C4-2B (cell line): ENCODE measurements around the gene STK11IP.

Source experiments
- H3K27ac ChIP-seq: fragments of 450-650 bp; 2 replicates; pipeline ENCODE4 v1.5.1; 2017
- CTCF ChIP-seq: fragments of 450-650 bp; conservative IDR thresholded peaks from 2 replicates; pipeline ENCODE4 v1.5.1; 2017; ENCODE audit warnings: mild to moderate bottlenecking
- ZFX ChIP-seq: fragments of 450-650 bp; IDR thresholded peaks from 2 replicates; pipeline ENCODE4 v1.6.1; 2017

Gene STK11IP

GRCh38 chr2:219596954-219597551, 604 bp upstream of the STK11IP start:
- no peak for TF ChIP-seq CTCF
- no peak for TF ChIP-seq ZFX
- H3K27ac ChIP-seq = peak overlapping the region; percentile 88

- H3K27ac ChIP-seq = peak overlapping the region; percentile 88
Observed at GRCh38 chr2:219598308-219599078, 836 bp downstream of the STK11IP start.

GRCh38 chr2:219603771-219604170, 6.1 kb downstream of the STK11IP start:
- H3K27ac ChIP-seq = no peak overlapping the region
- TF ChIP-seq ZFX (no peak), CTCF (no peak)

More at GRCh38 chr2:219598308-219599078, 836 bp downstream of the STK11IP start:
- TF ChIP-seq CTCF (no peak), ZFX (no peak)

DNA sequence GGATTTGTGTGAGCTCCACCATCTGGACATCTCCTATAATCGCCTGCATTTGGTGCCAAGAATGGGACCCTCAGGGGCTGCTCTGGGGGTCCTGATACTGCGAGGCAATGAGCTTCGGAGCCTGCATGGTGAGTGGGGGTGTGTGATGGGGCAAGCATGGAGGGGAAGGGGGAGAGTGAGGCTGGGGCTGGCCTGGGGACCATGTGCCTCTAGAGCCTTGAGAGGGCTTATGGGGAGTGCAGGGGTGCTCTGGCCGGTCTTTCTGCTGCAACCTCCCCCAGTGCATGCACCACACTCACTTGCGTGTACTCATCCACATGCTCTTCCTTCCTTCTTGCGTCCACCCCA, 7.9 kb downstream of the STK11IP start:
- H3K27ac ChIP-seq = no peak overlapping the region
- TF ChIP-seq ZFX (no peak), CTCF (no peak)

- no peak overlapping the region for H3K27ac ChIP-seq
- TF ChIP-seq ZFX (no peak), CTCF (no peak)
Observed at GRCh38 chr2:219607931-219608330, 10.3 kb downstream of the STK11IP start.

DNA sequence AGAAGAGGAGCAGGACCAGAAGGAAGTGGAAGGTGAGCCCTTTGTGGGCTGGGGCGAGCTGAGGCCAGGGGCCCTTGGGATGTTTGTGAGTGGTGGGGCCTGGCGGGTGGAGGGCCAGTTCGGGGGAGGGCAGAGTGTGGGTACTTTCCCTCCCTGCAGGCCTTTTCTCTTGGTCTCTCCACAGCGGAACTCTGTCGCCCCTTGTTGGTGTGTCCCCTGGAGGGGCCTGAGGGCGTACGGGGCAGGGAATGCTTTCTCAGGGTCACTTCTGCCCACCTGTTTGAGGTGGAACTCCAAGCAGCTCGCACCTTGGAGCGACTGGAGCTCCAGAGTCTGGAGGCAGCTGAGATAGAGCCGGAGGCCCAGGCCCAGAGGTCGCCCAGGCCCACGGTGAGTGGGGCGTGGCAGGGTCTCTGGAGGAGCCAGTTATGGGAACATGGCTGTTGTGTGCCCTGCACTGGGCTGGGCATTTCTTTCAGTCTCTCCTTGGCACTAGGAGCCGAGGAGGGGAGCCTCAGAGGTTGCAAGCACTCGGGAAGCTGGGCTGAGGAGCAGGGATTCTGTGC, 10.8 kb downstream of the STK11IP start:
- TF ChIP-seq ZFX = no peak
- H3K27ac ChIP-seq = no peak overlapping the region

DNA sequence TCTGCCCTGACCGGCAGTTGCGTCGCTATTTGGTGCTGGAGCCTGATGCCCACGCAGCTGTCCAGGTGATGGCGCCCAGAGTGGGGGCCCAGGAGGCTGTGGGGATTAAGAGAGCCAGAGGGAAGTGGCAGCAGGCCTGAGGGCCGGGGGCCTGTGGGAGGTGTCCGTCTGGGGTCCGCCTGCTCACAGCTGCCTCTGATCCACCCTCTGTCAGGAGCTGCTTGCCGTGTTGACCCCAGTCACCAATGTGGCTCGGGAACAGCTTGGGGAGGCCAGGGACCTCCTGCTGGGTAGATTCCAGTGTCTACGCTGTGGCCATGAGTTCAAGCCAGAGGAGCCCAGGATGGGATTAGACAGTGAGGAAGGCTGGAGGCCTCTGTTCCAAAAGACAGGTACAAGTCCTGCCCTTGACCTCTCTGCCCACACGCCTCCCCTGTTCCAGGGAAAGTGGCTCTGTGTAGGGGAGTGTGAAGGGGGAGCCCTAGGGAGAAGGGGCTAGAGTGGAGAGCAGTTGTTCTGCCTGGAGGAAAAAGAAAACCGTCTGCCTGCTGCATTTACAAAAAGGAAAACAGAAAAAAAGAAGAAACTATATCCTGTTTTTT, 11.6 kb downstream of the STK11IP start:
- TF ChIP-seq CTCF = no peak
- no peak for TF ChIP-seq ZFX

More for the DNA sequence above, 11.6 kb downstream of the STK11IP start:
- H3K27ac ChIP-seq = no peak overlapping the region
